K562 (cell line): ENCODE measurements around the gene EVI5L. TPM values are rescaled to one million over a fixed set of nuclear protein-coding genes. Genes with fewer than 3 reads are reported as not detected.

ENCODE experiments used
- ATAC-seq: fragments of 200-7000 bp; cut with Tn5 transposase; 3 replicates; pipeline ENCODE4 v1.9.1; 2020; ENCODE audit warnings: moderate library complexity
- BruUV-seq: library from RNA; stranded (reverse); fragments of 400-500 nt; replicated peaks from 2 replicates; lab custom pipeline; 2021; lab: Mats Ljungman, UMichigan
- CTCF ChIA-PET: fragments of 300-600 bp; formaldehyde crosslinking; extraction: SDS; loops from one replicate; lab custom pipeline; 2021; ENCODE audit warnings: low intra/inter-chr PET ratio; lab: Yijun Ruan, JAX
- POLR2A ChIA-PET: fragments of 300-600, 350-650 bp; sonication (Branson Sonifier 250); formaldehyde crosslinking; extraction: SDS; loops from one replicate; lab custom pipeline; 2021; ENCODE audit warnings: antibody characterized with exemption, inconsistent platforms; lab: Yijun Ruan, JAX
- DNase-seq, 4 experiments: peaks; one replicate each; pipeline versions ENCODE4 v3.0.0 to v3.0.0-alpha.2; 2011 to 2018; ENCODE audit warnings: low spot score in 3 of 4, mixed read lengths in 3 of 4; ENCODE audit errors: extremely low read depth in 1 of 4
- FAIRE-seq: peaks from 2 replicates; lab custom pipeline; 2011; peaks lifted over from hg19 to GRCh38; lab: Jason Lieb, UNC
- H2AFZ ChIP-seq: 2 replicates; pipeline ENCODE4 v1.6.0; 2011; ENCODE audit warnings: low read depth, low read length, control low read depth, inconsistent platforms
- H3K27ac ChIP-seq: fragments of 200-600 bp; 3 replicates; pipeline ENCODE4 v1.8.0; 2011; ENCODE audit warnings: low read depth, mild to moderate bottlenecking, control low read depth, inconsistent platforms, low read length, moderate library complexity, mixed read lengths; ENCODE audit errors: extremely low read depth
- H3K27me3 ChIP-seq, 2 experiments: fragments of 300-600 bp in 1 of 2; 2 replicates in 1 of 2; 3 replicates in 1 of 2; pipeline versions ENCODE4 v1.6.0 to v1.8.0; 2011; ENCODE audit warnings: inconsistent platforms in 2 of 2, low read length in 2 of 2, mild to moderate bottlenecking in 1 of 2, mixed read lengths in 1 of 2, moderate library complexity in 1 of 2; ENCODE audit not compliant: control insufficient read depth in 2 of 2, insufficient read depth in 2 of 2
- H3K36me3 ChIP-seq: fragments of 300-600 bp; 3 replicates; pipeline ENCODE4 v1.8.0; 2011; ENCODE audit warnings: mild to moderate bottlenecking, low read length, inconsistent platforms; ENCODE audit not compliant: control insufficient read depth, insufficient read depth
- H3K4me1 ChIP-seq, 2 experiments: fragments of 200-600 bp in 1 of 2; replicated peaks in 1 of 2; 2 replicates in 1 of 2; 3 replicates in 1 of 2; pipeline versions ENCODE4 v1.5.1 to v1.8.0; 2011; ENCODE audit warnings: inconsistent platforms in 2 of 2, low read length in 2 of 2, mild to moderate bottlenecking in 1 of 2, mixed read lengths in 1 of 2, moderate library complexity in 1 of 2; ENCODE audit not compliant: control insufficient read depth in 2 of 2, insufficient read depth in 2 of 2
- H3K4me2 ChIP-seq: 2 replicates; pipeline ENCODE4 v1.6.1; 2011; ENCODE audit warnings: low read length, control low read depth, inconsistent platforms, mixed read lengths; ENCODE audit not compliant: insufficient read depth
- H3K4me3 ChIP-seq: fragments of 200-600 bp; sonication (generic), shearing (Covaris generic); 2 replicates; pipeline ENCODE4 v1.5.1; 2016; ENCODE audit warnings: control low read depth, inconsistent platforms
- H3K79me2 ChIP-seq: fragments of 200-600 bp; 3 replicates; pipeline ENCODE4 v1.8.0; 2011; ENCODE audit warnings: low read length, inconsistent platforms; ENCODE audit not compliant: control insufficient read depth, insufficient read depth
- H3K9ac ChIP-seq, 2 experiments: 2 replicates each; pipeline versions ENCODE4 v1.6.0 to v1.6.1; 2011; ENCODE audit warnings: low read depth in 2 of 2, low read length in 2 of 2, control low read depth in 1 of 2, inconsistent platforms in 1 of 2, mild to moderate bottlenecking in 1 of 2, mixed read lengths in 1 of 2; ENCODE audit not compliant: insufficient read depth in 1 of 2
- H3K9me1 ChIP-seq: one replicate; pipeline ENCODE4 v1.6.0; 2011; ENCODE audit warnings: inconsistent platforms, mild to moderate bottlenecking, low read length, moderate library complexity; ENCODE audit not compliant: control insufficient read depth, insufficient read depth
- H3K9me3 ChIP-seq: replicated peaks from 2 replicates; pipeline ENCODE4 v1.5.1; 2011; ENCODE audit warnings: low read depth, low read length, inconsistent platforms; ENCODE audit not compliant: control insufficient read depth, insufficient read depth
- H4K20me1 ChIP-seq: replicated peaks from 2 replicates; pipeline ENCODE4 v1.6.1; 2011; ENCODE audit warnings: low read length, inconsistent platforms, mixed read lengths; ENCODE audit not compliant: control insufficient read depth, insufficient read depth
- HDAC8 ChIP-seq: fragments of 450-650 bp; IDR thresholded peaks from 2 replicates; pipeline ENCODE4 v1.6.1; 2016; ENCODE audit warnings: mild to moderate bottlenecking, missing genetic modification characterization, moderate library complexity, missing compliant biosample characterization
- HLTF ChIP-seq: fragments of 450-650 bp; IDR thresholded peaks from 2 replicates; pipeline ENCODE4 v1.6.1; 2016
- ILF3 ChIP-seq: fragments of 450-650 bp; IDR thresholded peaks from 2 replicates; pipeline ENCODE4 v1.6.1; 2018; ENCODE audit warnings: antibody characterized with exemption, mild to moderate bottlenecking, moderate library complexity, borderline replicate concordance
- NFXL1 ChIP-seq: fragments of 450-650 bp; formaldehyde crosslinking; IDR thresholded peaks from 2 replicates; pipeline ENCODE4 v1.4.0; 2021; ENCODE audit warnings: mild to moderate bottlenecking
- POLR3A ChIP-seq: IDR thresholded peaks from 2 replicates; pipeline ENCODE4 v1.6.1; 2011; ENCODE audit warnings: borderline replicate concordance, mild to moderate bottlenecking, moderate library complexity; ENCODE audit not compliant: insufficient read length, insufficient read depth; ENCODE audit errors: extremely low read depth
- PTRF ChIP-seq: fragments of 450-650 bp; IDR thresholded peaks from 2 replicates; pipeline ENCODE4 v1.6.1; 2016; ENCODE audit warnings: mild to moderate bottlenecking, missing genetic modification characterization, missing compliant biosample characterization
- THAP12 ChIP-seq: fragments of 250-450 bp; sonication (Bioruptor Pico); IDR thresholded peaks from 2 replicates; pipeline ENCODE4 v1.9.0; 2021; ENCODE audit warnings: mild to moderate bottlenecking, inconsistent platforms
- ZNF165 ChIP-seq: fragments of 250-450 bp; sonication (Bioruptor Pico); IDR thresholded peaks from 2 replicates; pipeline ENCODE4 v1.4.0; 2020; ENCODE audit warnings: borderline replicate concordance
- WGBS: fragments of 100-300 bp; shearing (Covaris generic); methylation state at CpG from one replicate; pipeline ENCODE4 v1.1.6; 2016; ENCODE audit warnings: low coverage, mixed read lengths; ENCODE audit not compliant: insufficient coverage; ENCODE audit errors: missing lambda C conversion rate; 5-methylcytosine and 5-hydroxymethylcytosine counted together
- in situ Hi-C: fragments of 300-500 bp; cut with MboI; formaldehyde crosslinking; loops from 4 replicates; pipeline ENCODE4 v1.15.0; 2018; ENCODE audit warnings: inconsistent platforms, mixed read lengths
- intact Hi-C: fragments of 100-400 bp; cut with micrococcal nuclease; formaldehyde crosslinking; loops from 2 replicates; pipeline ENCODE4 v1.14.2; 2022
- polyA plus RNA-seq, 8 experiments: library from polyadenylated mRNA; depleted of rRNA in 4 of 8; stranded (reverse) in 5 of 8; unstranded in 3 of 8; fragments of >200 nt; fragmentation: Nextera tagmentation in 2 of 8; fragmentation: Illumina TruSeq in 1 of 8; extraction: Ambion mirVana in 2 of 8; extraction: Trizol in 1 of 8; gene quantifications; 2 replicates each; pipeline versions ENCODE4 v1.2.1 to v1.2.3, GENCODE V29; 2011 to 2014; ENCODE audit warnings: inconsistent platforms in 1 of 8, missing spikeins in 1 of 8
- total RNA-seq, 7 experiments: library from RNA; depleted of rRNA in 6 of 7; stranded (reverse); fragments of >200 nt in 6 of 7; fragmentation: Illumina TruSeq in 2 of 7; extraction: Trizol in 2 of 7; gene quantifications; 2 replicates each; pipeline versions ENCODE4 v1.2.1 to v1.2.3, GENCODE V29; 2011 to 2021; ENCODE audit warnings: low replicate concordance in 1 of 7

The EVI5L gene
- total and polyA plus RNA-seq, 9 of the 15 experiments (the other 6 are each of a cell fraction or from before 2014, with no cell fraction given): 0.69 to 1.8 (median 1.2) TPM; not detected in 2

- ChIA-PET POLR2A (interaction anchor here (1.2 to 8.2 kb wide), 3 partner anchors 8 to 28 kb away, joined by 4 to 72 read pairs (median 4); partner anchors contain the start of gene MAP2K7), CTCF (no interaction called here)
- H3K27ac ChIP-seq: no peak overlapping the region
- H4K20me1 ChIP-seq: no peaks in the 10 kb centered on the region
- H3K9me3 ChIP-seq: no peaks in the 10 kb centered on the region
- H3K9ac ChIP-seq: no peak overlapping the region
- intact Hi-C loops: no loop called here
- BruUV-seq: no TSS peak
- no peak overlapping the region for H3K4me3 ChIP-seq
- TF ChIP-seq ZNF165 (CRISPR knock-in tag): no peak
- no peak for TF ChIP-seq PTRF (tag)
- no peak for TF ChIP-seq THAP12
- no peak for TF ChIP-seq ILF3
- TF ChIP-seq POLR3A: no peak
- no peak for TF ChIP-seq NFXL1
- no peak for TF ChIP-seq HLTF
- TF ChIP-seq HDAC8 (tag): no peak
- FAIRE-seq: no peak
- H2AFZ ChIP-seq: no peak overlapping the region
- no peak for DNase-seq
- H3K36me3 ChIP-seq: no peaks in the 10 kb centered on the region
- H3K4me1 ChIP-seq: peaks cover 10 to 26% of the 10 kb centered on the region in 2 experiments
- H3K9me1 ChIP-seq: no peaks in the 10 kb centered on the region
- in situ Hi-C loops: no loop called here
- 40% methylated on average over 8 of the region's 8 CpGs for WGBS
- no peak for ATAC-seq
- H3K79me2 ChIP-seq: peaks cover 5% of the 10 kb centered on the region; the same call in 2 of the 3 replicates
- H3K27me3 ChIP-seq: no peaks in the 10 kb centered on the region
- no peak overlapping the region for H3K4me2 ChIP-seq
Observed at GRCh38 chr19:7885818-7886217, 55.8 kb downstream of the EVI5L start.
